Calu3 (cell line): ENCODE results near the gene MOB3B. TPM values are rescaled to one million over a fixed set of nuclear protein-coding genes. Genes with fewer than 3 reads are reported as not detected.

Experiments used
- BruUV-seq: library from RNA; stranded (reverse); fragments of 400-500 nt; replicated peaks from 2 replicates; lab custom pipeline; 2021; lab: Mats Ljungman, UMichigan
- CTCF ChIA-PET: fragments of 300-600 bp; sonication (Branson Sonifier 250); formaldehyde crosslinking; loops from one replicate; lab custom pipeline; 2022; ENCODE audit warnings: antibody characterized with exemption; lab: Charles Lee
- DNase-seq: peaks from one replicate; pipeline ENCODE4 v3.0.0; 2022
- H3K27ac Mint-ChIP-seq: one replicate; pipeline ENCODE4 v1.8.0; 2022; ENCODE audit warnings: mixed read lengths; ENCODE audit not compliant: unreplicated experiment
- H3K27me3 Mint-ChIP-seq: one replicate; pipeline ENCODE4 v1.8.0; 2022; ENCODE audit warnings: mixed read lengths; ENCODE audit not compliant: unreplicated experiment
- H3K36me3 Mint-ChIP-seq: one replicate; pipeline ENCODE4 v1.8.0; 2022; ENCODE audit warnings: mild to moderate bottlenecking, moderate library complexity, mixed read lengths; ENCODE audit not compliant: insufficient read depth, unreplicated experiment
- H3K4me1 Mint-ChIP-seq: one replicate; pipeline ENCODE4 v1.8.0; 2022; ENCODE audit warnings: mild to moderate bottlenecking, low read depth, mixed read lengths; ENCODE audit not compliant: unreplicated experiment
- H3K4me3 Mint-ChIP-seq: one replicate; pipeline ENCODE4 v1.8.0; 2022; ENCODE audit warnings: mild to moderate bottlenecking, low read depth, moderate library complexity, mixed read lengths; ENCODE audit not compliant: unreplicated experiment
- H3K9me3 Mint-ChIP-seq: one replicate; pipeline ENCODE4 v1.8.0; 2022; ENCODE audit warnings: low read depth, mixed read lengths; ENCODE audit not compliant: unreplicated experiment
- CTCF ChIP-seq: fragments of 200-600 bp; IDR thresholded peaks from one replicate; pipeline ENCODE4 v1.8.0; 2022; ENCODE audit warnings: antibody characterized with exemption; ENCODE audit not compliant: unreplicated experiment
- intact Hi-C: fragments of 100-400 bp; cut with micrococcal nuclease; formaldehyde crosslinking; loops from one replicate; pipeline ENCODE4 v1.10.0; 2022; ENCODE audit not compliant: unreplicated experiment
- total RNA-seq: library from RNA; stranded (reverse); gene quantifications from 2 replicates; pipeline ENCODE4 v1.2.3, GENCODE V29; 2022

MOB3B gene
- total RNA-seq, 1 experiment from 2014 or later = 7.6 TPM

DNA sequence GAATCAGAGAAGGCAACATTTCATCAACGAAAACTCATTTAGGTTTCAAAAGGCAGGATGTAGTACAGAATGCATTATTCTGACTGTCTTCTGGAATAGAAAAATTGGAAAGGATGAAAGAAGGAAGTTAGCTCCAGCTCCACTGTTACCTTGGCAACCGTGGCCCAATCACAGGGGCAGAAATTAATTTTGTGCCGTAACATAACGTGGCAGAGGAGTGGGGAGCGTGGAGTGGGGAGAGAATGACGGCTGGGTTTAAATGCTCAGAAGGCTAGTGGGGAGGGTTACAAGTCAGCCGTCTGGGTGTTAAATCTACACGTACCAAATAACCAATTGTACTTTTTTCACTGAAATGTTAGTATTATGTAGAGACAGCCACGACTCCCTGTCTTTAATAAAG, 200.3 kb downstream of the MOB3B start:
- DNase-seq = no peak
- Mint-ChIP-seq H3K9me3 (no peaks in the 10 kb centered on the region), H3K27me3 (no peaks in the 10 kb centered on the region), H3K27ac (no peak overlapping the region), H3K4me3 (no peak overlapping the region), H3K36me3 (no peaks in the 10 kb centered on the region), H3K4me1 (peaks cover 10% of the 10 kb centered on the region)
- no peak for TF ChIP-seq CTCF
- no TSS peak for BruUV-seq
- intact Hi-C loops = no loop called here
- CTCF ChIA-PET = no interaction called here

- Mint-ChIP-seq H3K27me3 (no peaks in the 10 kb centered on the region), H3K27ac (no peak overlapping the region), H3K4me1 (peaks cover 5% of the 10 kb centered on the region), H3K9me3 (no peaks in the 10 kb centered on the region), H3K36me3 (no peaks in the 10 kb centered on the region), H3K4me3 (no peak overlapping the region)
- CTCF ChIA-PET = no interaction called here
- no peak for DNase-seq
- no TSS peak for BruUV-seq
- intact Hi-C loops = no loop called here
- TF ChIP-seq CTCF = no peak
Measured at GRCh38 chr9:27328483-27328882, 201.1 kb downstream of the MOB3B start.

- Mint-ChIP-seq H3K9me3 (no peaks in the 10 kb centered on the region), H3K36me3 (no peaks in the 10 kb centered on the region), H3K27me3 (no peaks in the 10 kb centered on the region), H3K27ac (no peak overlapping the region), H3K4me3 (no peak overlapping the region), H3K4me1 (no peaks in the 10 kb centered on the region)
- DNase-seq = no peak
- BruUV-seq = no TSS peak
- CTCF ChIA-PET = no interaction called here
- no peak for TF ChIP-seq CTCF
- intact Hi-C loops = no loop called here
Measured at GRCh38 chr9:27311184-27311583, 218.4 kb downstream of the MOB3B start.

- intact Hi-C loops = no loop called here
- TF ChIP-seq CTCF = no peak
- Mint-ChIP-seq H3K4me3 (no peak overlapping the region), H3K4me1 (no peaks in the 10 kb centered on the region), H3K27me3 (peaks cover 5% of the 10 kb centered on the region), H3K27ac (no peak overlapping the region), H3K36me3 (no peaks in the 10 kb centered on the region), H3K9me3 (no peaks in the 10 kb centered on the region)
- BruUV-seq = no TSS peak
- no peak for DNase-seq
- CTCF ChIA-PET = no interaction called here
Measured at GRCh38 chr9:27310582-27310981, 219.0 kb downstream of the MOB3B start.
